ENCODE results near the gene FGFR2.
A peak's percentile ranks its signal among the peaks of the same experiment; 100 is the strongest.

The FGFR2 gene

DNA sequence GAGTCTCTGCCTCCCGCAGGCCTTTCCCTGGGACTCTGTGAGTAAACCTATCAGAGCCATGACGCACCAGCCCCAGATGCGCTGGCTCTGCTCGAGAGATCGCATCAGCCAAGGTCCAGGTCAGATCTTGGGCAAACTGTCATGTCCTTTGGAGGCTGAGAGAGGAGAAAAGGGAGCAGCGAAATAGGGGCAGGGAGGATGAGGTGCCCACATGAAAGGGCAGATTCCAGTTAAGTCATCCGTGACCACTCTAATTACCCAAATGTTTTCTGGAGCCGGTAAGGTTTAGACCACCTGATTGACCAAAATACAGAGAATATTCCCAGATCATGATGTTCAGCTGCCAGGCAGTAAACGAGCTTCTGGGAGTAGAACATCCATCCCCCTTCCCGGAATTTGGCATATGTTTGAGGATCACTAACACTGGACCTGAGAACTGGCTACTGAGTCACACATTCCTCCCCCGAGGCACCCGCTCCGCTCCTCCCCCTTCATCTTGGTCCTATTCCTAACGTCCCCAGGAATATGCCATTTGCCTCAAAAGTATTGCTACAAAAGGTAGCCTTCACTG is 88.0 kb downstream of the FGFR2 start:
- intact Hi-C loops (cut with DNase I), result no loop called here
- peak in 2 of 10 donors; percentile 34 to 58 for DNase-seq

DNA sequence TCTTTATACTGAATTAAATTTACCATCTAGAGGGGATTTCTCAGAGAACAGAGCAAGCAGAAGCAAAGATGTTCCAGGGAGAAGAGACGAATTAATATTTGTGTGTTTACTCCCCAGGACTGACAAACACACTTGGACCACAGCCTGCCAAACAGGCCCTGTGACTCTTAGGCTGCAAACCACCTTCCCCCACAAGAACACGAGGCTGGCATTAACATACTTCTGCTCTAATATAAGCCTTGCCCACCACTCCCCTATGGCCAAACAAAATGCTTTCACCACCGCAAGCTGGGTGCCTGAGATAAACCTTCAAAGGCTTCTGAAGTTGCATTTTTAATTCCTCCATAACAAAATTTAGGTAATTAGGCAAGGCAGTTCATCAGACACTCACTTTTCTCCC is 88.4 kb downstream of the FGFR2 start:
- intact Hi-C loops (cut with DNase I), result no loop called here
- no peak for DNase-seq

DNA sequence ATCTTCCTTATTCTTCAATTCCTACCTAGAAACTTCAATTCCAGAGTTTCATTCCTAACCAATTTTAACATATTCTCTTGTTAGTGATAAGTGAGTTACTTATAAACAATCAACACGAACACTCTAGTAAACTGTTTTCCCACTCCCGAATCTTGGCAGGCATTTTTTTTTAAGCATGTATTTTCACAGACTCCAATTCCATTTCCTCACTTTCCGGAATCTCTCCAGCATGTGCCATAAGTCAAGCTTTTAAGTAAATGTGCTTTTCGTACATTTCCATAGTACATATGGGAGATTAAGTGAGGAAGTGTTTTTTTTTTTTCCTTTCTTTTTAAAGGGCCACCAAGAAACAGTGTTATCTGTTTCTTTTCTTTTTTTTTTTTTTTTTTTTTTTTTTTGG is 89.1 kb downstream of the FGFR2 start:
- intact Hi-C loops (cut with DNase I), result no loop called here
- DNase-seq, result no peak

DNA sequence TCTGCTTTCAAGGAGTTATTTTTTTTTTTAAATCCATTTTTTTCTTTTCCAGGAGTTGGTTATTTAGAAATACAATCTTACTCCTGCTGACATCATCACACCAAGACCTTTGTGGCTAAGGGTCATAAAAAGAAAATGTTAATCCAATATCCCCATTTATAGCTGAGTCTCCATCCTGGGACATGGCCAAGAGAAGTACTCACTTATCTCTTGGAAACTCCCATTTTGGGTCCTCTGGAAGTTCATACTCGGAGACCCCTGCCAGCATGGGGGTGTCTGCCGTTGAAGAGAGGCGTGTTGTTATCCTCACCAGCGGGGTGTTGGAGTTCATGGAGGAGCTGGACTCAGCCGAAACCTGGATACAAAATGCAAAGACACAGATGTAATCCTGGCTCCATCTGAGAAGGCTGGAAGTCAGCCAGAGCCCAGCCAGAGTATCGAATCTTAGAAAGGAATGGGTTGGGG is 94.6 kb downstream of the FGFR2 start:
- DNase-seq, result peak in 1 of 10 donors; percentile 20
- intact Hi-C loops (cut with DNase I), result no loop called here

DNA sequence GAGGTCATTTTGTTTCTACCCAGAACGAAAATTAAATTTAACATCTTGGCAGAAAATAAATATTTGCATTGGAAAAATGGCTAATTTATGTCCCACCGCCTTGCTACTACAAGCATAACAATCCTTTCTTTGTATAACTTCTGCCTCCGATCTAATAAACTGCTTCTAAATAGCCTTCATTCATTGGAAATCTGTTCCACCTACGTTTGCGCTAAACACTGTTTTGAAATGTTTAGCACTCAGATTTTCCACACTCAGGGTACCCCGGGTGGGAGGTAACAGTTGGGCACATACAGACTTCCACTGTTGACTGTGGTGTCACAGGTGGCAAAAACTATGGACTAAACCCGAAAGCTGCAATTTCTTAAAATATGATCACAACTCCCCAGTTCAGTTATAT is 96.4 kb downstream of the FGFR2 start:
- no peak for DNase-seq
- intact Hi-C loops (cut with DNase I), result no loop called here

DNA sequence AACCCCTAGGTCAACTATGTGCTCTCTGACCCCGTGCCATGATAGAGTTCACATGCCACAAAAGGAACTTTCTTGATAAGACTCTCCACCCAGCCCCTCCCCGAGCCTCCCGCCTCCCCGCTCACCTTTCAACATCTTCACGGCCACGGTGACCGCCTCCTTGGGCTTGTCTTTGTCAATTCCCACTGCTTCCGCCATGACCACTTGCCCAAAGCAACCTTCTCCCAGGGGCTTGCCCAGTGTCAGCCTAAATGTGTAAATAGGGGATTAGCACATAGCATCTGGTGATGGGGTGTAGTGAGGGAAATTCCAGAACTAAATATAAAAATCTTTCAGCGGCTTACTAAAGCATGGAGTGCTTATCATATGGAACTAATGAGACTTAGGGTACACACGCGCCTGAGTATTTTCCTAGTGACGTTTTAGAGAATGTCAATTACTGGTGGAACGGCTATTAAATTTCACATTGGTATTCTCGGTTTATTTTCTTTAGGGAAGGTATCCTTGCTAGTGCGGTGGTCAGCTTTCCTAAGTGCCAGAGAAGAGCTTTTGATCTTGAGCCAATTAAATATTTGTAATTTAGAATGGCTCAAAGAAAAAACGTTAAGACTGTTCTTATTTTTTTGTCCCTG is 97.4 kb downstream of the FGFR2 start:
- DNase-seq, result no peak
- intact Hi-C loops (cut with DNase I), result no loop called here

DNA sequence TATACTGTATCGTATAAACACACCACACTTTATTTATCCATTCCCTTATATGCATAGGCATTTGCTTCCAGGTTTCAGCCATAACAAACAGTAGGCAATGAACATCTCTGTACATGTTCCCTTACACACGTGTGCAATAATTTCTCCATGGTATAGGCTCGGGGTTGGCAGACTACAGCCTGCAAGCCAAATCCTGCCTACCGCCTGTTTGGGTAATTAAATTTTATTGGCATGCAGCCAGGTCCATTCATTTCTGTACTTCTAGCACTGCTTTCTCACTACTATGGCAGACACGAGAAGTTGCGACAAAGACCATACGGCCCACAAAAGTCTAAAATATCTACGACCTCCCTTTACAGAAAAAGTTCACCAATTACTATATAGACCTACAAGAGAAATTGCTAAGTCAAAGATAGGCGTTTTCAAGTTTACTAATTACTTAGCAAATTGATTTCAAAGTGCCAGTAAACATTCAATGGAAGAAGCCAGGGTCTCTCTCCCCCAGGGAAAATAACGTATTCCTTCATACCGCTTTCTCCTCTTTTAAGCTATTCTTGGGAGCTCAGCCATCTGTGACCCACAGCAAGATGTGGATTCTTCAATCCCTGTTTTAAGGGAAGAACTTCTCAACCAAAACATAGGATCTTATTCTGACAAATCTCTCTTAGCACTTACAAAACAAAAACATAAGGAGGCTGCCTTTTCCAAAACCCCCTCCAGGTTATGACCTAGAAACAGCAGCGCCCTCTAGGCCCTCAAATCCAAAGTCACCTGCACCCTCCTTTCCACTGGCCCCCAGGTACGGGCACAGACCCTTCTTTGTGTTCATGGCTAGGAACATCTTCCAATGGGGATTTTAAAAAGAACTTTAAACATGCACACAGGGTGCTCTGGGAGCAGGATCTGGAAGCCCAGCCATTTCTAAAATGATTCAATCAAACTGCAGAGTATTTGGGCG is 100.5 kb downstream of the FGFR2 start:
- intact Hi-C loops (cut with DNase I), result no loop called here

DNA sequence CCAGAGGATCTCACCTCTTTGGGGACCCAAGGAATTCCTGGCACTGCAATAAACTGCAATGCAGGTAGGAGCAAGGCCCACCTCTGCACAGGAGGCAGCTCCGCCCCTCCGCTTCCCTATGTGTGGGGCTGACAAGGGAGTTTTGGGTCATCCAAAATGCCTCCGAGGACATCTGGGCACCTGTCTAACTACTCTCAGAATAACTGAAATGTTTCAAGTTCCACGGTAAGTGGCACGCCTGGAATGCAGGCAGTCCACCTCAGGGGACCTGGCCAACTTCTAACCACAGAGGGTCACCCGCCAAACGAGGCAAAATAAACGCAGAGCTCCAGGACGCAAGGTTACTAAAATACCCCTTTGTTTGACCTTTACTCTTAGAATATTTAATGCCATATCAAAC is 102.5 kb downstream of the FGFR2 start:
- intact Hi-C loops (cut with DNase I), result no loop called here
- no peak for DNase-seq

More for the DNA sequence above, 100.5 kb downstream of the FGFR2 start:
- DNase-seq, result no peak

DNA sequence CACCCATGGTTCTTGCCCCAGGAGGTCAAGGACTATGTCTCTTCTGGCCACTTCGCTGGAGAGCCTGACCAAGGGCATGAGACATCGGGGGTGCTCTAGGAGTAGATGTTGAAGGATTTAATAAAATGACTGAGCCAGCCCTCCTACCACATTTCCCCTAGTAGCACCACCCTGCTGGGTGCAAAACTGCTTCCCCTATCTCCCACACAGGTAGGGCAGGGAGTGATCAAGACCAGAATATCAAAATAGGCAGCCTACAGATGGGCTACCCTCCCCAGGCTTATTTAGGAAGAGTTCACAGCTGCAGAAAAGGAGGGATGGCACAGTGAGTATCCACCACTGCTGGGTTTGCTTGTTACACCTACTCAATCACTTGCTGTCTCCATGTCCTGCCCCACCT is 103.9 kb downstream of the FGFR2 start:
- no peak for DNase-seq
- intact Hi-C loops (cut with DNase I), result no loop called here

DNA sequence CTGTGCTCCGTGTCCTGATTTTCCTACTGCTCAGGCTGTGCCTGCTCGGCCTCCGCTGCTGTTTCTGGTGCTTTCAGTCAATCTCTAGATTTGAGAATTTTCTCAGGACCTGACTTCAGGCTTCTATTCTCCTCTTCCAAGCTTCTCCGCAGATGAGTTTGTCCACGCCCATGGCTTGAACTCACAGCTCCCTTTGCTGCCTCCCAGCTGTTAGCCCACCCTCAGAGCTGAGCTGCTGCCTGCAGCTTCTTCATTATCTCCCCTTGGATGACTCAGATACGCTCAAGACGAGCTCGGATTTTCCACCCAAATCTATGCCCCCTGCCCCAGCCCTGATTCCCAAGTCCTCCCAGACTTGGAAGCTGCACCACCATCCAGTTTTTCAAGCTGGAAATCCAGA is 104.7 kb downstream of the FGFR2 start:
- no peak for DNase-seq
- intact Hi-C loops (cut with DNase I), result no loop called here

DNA sequence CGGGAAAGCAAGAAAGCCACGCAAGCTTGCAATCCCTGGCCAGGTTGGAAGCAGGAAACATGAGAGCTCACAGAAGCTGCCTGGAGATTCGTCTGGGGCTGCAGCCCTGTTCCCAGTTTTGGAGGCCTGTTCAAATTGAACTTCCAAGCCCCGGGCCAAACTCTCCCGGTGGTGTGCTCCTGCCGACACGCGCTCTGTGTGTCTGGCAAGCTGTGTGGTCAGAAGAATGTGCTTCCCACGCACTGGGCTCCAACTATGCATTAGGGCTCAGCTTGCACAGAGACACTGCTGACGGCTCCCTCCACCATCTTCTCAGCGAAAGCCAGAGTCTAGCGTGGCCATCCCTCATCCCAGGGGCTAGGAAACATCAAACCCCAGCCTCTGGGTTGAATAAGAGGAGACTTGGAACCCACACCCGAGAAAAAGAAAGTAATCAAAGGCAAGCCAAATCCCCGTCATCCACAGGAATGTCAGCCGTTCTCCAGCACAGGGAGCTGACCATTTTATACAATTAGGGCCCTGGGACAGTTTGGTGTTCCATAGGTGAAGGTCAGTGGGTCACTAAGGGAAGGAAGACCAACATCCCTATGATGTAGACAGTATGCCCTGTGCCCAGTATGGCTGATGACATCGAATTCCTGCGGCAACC is 107.2 kb downstream of the FGFR2 start:
- intact Hi-C loops (cut with DNase I), result no loop called here
- DNase-seq, result no peak

DNA sequence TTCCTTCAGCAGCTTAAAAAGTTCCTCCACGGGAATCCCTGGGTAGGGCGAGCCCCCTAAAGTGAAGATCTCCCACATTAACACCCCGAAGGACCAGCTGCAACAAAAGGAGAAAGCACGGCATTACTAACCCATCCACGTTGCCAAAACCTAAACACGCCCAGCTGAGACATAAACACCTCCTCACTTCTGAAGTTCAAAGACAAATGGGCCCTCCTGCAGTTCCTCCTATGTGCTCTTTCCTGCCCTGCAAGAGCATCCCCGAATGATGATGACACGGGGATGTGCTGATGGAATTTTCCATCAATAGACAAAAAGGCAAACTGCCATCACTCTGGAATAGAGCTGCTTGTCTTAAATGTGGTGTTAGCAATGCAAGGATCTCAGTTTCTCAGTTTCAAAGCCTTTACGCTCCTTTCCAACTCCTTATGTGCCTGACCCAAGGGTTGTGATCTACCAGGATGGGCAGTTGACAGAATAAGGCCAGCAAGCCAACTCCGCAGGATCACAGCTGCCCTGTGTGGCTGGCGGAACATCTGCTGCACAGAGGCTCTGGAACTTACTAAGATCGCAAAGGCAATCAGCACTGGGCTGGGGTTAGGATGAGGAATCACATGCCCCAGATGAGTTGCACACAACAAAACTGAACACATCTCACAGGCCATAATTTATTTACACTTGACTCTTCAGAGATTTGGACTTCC is 112.7 kb downstream of the FGFR2 start:
- peak in 5 of 10 donors; percentile 36 to 86 (median 60) for DNase-seq
- intact Hi-C loops (cut with DNase I), result no loop called here

DNA sequence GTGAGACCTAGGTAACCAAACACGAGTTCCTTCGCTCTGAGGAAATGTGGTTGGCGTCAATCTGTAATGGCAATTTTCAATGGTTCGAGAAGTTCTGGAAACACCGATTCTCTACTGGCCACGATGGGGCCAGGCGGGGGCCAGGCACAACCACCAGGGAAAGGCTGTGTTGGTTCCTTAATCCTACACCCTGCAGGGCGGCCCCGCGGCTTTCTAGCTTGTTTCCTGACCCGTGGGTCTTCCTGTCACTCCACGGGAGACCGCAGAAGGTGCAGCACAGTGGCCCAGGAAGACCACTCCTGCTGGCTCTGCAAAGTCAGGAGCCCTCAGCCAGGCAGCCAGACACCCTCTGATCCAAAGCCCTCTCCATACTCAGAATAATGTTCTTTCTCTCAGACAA is 113.4 kb downstream of the FGFR2 start:
- no peak for DNase-seq
- intact Hi-C loops (cut with DNase I), result no loop called here

DNA sequence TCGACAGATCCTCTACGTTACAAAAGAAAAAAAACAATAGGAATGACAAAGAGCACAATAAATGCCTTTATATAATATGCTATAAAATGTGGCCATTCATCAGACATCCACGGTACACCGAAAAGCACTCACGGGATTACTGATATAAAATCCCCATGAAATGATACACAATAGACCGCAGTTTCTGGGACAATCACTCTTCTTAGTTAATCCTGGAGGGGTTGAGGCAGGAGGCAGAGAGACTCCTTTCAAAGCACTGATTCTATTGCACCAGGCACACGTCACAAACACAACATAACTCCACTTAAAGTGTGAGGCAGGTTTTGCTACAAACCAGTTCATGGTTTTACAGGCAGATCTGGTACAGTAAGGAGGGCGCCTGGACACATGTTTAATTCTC is 113.8 kb downstream of the FGFR2 start:
- no peak for DNase-seq
- intact Hi-C loops (cut with DNase I), result no loop called here

DNA sequence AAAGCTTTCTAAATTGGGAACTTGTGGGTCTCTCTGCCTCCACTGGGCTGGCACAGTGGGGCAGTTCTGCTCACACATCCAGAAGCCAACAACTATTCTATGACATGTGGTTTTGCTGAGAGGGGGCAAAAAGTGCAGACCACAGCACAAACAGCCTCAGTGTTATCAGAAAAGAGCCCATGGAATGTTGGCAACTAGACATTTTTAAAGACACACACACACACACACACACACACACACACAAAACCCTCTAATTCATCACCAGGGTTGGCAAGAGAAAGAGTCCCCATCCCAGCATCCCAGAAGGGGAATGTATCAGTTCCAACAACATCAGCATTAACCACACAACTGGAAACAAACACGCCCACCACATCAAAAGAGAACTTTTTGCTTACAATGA is 117.1 kb downstream of the FGFR2 start:
- intact Hi-C loops (cut with DNase I), result no loop called here
- DNase-seq, result no peak

DNA sequence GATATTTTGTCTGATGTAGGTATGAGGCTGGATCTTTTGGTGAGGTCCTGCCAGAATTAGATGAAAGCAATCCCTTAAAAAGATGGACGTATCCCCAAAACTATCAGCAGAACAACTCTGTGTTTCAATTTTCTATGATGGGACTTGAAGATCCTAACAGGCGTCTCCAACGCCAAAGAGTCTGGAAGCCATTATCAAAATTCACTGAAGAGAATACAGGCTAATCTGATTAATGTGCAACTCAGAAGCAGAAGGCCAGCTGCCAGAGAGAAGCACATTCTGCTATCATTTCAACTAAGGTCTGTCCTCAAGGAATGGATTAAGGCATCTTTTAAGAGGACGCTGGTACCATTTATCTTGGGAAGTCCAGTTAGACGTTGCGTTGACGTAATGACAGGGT is 119.7 kb downstream of the FGFR2 start:
- DNase-seq, result no peak
- intact Hi-C loops (cut with DNase I), result no loop called here

DNA sequence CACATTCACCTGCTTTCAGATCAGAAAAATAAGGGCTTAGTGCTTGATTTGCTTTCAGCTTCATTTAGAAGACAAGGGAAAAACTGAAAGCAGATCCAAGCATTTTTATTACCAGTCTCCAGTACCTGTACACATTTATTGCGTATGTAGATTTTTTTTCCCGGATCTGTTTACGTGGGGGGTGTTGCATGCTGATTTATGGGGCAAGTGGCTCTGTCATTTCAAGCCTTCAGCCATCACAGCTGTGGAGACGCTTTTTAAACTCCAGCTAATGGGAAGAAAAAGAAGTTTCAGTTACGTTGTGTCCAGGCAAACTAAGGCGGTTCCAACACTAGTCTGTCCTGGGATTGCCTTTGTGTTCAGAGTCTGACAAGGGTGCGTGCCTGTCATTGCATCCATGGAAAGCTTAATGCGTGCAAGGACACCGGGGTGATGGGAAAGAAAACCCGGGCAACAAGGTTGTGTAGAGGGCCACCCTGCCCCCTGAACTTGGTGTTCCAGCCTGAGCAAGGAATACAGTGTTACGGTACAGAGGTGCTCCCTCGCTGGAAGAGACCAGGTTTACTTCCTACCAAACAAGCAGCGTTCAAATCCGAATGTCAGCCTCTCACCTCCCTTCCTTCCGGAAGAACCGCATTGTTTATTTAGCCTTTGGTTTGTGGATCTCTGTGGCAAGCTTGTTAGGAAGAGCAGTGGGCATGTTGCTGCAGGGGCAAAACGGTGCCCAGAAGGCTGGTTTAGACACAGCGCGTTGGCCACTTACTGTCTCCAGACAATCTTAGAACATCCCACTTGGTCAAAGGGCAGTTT is 128.2 kb downstream of the FGFR2 start:
- no peak for DNase-seq
- intact Hi-C loops (cut with DNase I), result no loop called here

DNA sequence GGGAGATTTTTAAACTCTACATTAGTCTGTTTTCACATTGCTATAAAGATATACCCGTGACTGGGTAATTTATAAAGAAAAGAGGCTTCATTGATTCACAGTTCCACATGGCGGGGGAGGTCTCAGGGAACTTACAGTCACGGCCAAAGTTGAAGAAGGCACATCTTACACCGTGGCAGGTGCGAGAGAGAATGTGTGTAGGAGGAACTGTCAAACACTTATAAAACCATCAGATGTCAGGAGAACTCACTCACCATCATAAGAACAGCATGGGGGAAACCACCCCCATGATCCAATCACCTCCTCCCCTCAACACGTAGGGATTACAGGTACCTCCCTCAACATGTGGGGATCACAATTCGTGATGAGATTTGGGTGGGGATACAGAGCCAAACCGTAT is 129.5 kb downstream of the FGFR2 start:
- intact Hi-C loops (cut with DNase I), result no loop called here
- peak in 1 of 10 donors; percentile 6 for DNase-seq

DNA sequence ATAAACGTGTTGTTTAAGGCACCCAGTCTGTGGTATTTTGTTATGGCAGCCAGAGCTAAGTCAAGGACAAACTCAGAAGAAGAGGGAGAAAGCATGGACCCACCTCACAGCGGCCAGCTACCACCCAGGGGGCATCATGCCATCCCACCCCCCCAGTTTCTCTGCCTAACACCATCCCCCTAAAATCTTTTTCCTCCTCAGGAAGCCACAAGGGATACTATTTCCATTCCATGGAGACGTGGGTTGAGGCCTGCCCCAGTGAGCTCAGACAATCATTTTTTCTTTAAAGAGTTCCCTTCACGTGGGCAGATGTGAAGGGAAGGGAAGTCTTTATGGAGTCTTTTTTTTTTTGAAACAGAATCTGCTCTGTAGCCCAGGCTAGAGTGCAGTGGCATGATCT is 131.8 kb downstream of the FGFR2 start:
- intact Hi-C loops (cut with DNase I), result no loop called here
- DNase-seq, result peak in 1 of 10 donors; percentile 10

DNA sequence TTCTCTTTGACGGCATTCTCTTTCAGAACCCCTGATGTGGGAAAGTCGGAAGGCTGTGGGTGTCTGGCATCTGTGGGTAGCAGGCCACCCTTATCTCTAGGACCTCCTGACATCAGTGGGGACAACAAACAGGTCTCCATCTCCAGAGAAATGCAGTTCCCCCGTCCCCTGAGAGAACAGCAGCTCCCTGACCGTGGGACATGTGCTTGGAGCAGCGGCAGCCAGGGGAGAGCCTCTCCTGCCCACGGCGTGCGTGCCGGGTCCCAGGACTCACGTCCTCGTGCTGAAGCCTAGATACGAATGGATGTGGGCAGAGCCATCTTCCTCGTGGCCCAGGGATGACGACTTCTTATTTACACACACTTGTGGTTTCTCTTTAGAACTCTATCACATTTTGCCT is 133.0 kb downstream of the FGFR2 start:
- intact Hi-C loops (cut with DNase I), result no loop called here
- peak in 1 of 10 donors; percentile 52 for DNase-seq
